Body of pancreas (tissue), 4 donors: ENCODE results near the gene SLC2A6.

Source experiments
- CTCF ChIP-seq, 7 experiments: fragments of 450-650 bp in 4 of 7; fragments of 200-600 bp in 3 of 7; sonication (generic) in 3 of 7; IDR thresholded peaks; one replicate each; pipeline ENCODE4 v1.5.1; 2016 to 2019; ENCODE audit warnings: antibody characterized with exemption in 7 of 7
- POLR2A ChIP-seq, 3 donors: fragments of 450-650 bp; IDR thresholded peaks; one replicate each; pipeline ENCODE4 v1.6.1; 2016; ENCODE audit warnings: antibody characterized with exemption in 3 of 3, mild to moderate bottlenecking in 2 of 3

- no peak for TF ChIP-seq CTCF (IDR thresholded peaks at IDR 0.05)
- no peak for TF ChIP-seq POLR2A (IDR thresholded peaks at IDR 0.05)
These were observed 7.2 kb downstream of the SLC2A6 start for GRCh38 chr9:133471551-133472276.
